K562 (cell line): ENCODE measurements around the gene BAK1. TPM values are rescaled to one million over a fixed set of nuclear protein-coding genes. Genes with fewer than 3 reads are reported as not detected.
A peak's percentile ranks its signal among the peaks of the same experiment; 100 is the strongest.

Experiments used
- AFF4 ChIP-seq: sonication (generic); formaldehyde crosslinking; IDR thresholded peaks from 2 replicates; pipeline ENCODE4 v1.8.0; 2023; ENCODE audit warnings: mild to moderate bottlenecking, missing genetic modification reagents
- BHLHE40 ChIP-seq: IDR thresholded peaks from 2 replicates; pipeline ENCODE4 v1.6.1; 2011; ENCODE audit warnings: low read length, improper control_type of control experiment
- ELF1 ChIP-seq: fragments of 200-800 bp; sonication (Bioruptor generic); IDR thresholded peaks from 2 replicates; pipeline ENCODE4 v1.6.1; 2016; ENCODE audit warnings: missing genetic modification characterization, missing compliant biosample characterization
- ETV1 ChIP-seq: fragments of 450-650 bp; conservative IDR thresholded peaks from 2 replicates; pipeline ENCODE4 v1.6.1; 2016; ENCODE audit warnings: missing genetic modification characterization, control low read depth, low read depth, missing compliant biosample characterization
- FUS ChIP-seq: fragments of 200-400 bp; formaldehyde crosslinking; optimal IDR thresholded peaks from 2 replicates; pipeline ENCODE3; 2017; ENCODE audit warnings: low read depth, low read length
- HCFC1 ChIP-seq: IDR thresholded peaks from 2 replicates; pipeline ENCODE4 v1.6.1; 2012; ENCODE audit warnings: low read depth, low read length, improper control_type of control experiment
- HDAC1 ChIP-seq, 2 experiments: fragments of 450-650 bp; IDR thresholded peaks; 2 replicates each; pipeline ENCODE4 v1.6.1; 2016 to 2017; ENCODE audit warnings: inconsistent platforms in 1 of 2, mild to moderate bottlenecking in 1 of 2, moderate library complexity in 1 of 2
- HNRNPL ChIP-seq: fragments of 200-400 bp; formaldehyde crosslinking; IDR thresholded peaks from 2 replicates; pipeline ENCODE4 v1.6.1; 2017; ENCODE audit warnings: low read depth, mild to moderate bottlenecking, low read length
- KLF16 ChIP-seq: IDR thresholded peaks from 2 replicates; pipeline ENCODE4 v1.6.1; 2016; ENCODE audit warnings: antibody characterized with exemption
- L3MBTL2 ChIP-seq: fragments of 450-650 bp; IDR thresholded peaks from 2 replicates; pipeline ENCODE4 v1.6.1; 2016; ENCODE audit warnings: mild to moderate bottlenecking, moderate library complexity
- MNT ChIP-seq, 2 experiments: fragments of 450-650 bp; conservative IDR thresholded peaks; 2 replicates each; pipeline ENCODE4 v1.6.1; 2017; ENCODE audit warnings: mild to moderate bottlenecking in 2 of 2, moderate library complexity in 2 of 2
- MTA1 ChIP-seq: fragments of 450-650 bp; IDR thresholded peaks from 2 replicates; pipeline ENCODE4 v1.6.1; 2017; ENCODE audit warnings: borderline replicate concordance
- POLR2G ChIP-seq: fragments of 200-400 bp; formaldehyde crosslinking; IDR thresholded peaks from 2 replicates; pipeline ENCODE4 v1.6.1; 2017; ENCODE audit warnings: low read depth, mild to moderate bottlenecking, antibody characterized with exemption, low read length, moderate library complexity
- STAG1 ChIP-seq: sonication (generic); formaldehyde crosslinking; IDR thresholded peaks from 2 replicates; pipeline ENCODE4 v1.5.0; 2020; ENCODE audit warnings: missing genetic modification reagents, borderline replicate concordance
- TAF9B ChIP-seq: fragments of 450-650 bp; IDR thresholded peaks from 2 replicates; pipeline ENCODE4 v1.6.1; 2018; ENCODE audit warnings: mild to moderate bottlenecking; ENCODE audit not compliant: partially characterized antibody
- TARDBP ChIP-seq: fragments of 450-650 bp; IDR thresholded peaks from 2 replicates; pipeline ENCODE4 v1.6.1; 2016
- TFAP4 ChIP-seq: sonication (generic); formaldehyde crosslinking; IDR thresholded peaks from 2 replicates; pipeline ENCODE4 v1.8.0; 2022; ENCODE audit warnings: missing genetic modification reagents, mild to moderate bottlenecking, moderate library complexity, borderline replicate concordance
- YY1 ChIP-seq, 3 experiments: IDR thresholded peaks; 2 replicates each; pipeline ENCODE4 v1.6.1; 2011; ENCODE audit warnings: low read length in 2 of 3, mild to moderate bottlenecking in 2 of 3, moderate library complexity in 2 of 3, borderline replicate concordance in 1 of 3, control low read depth in 1 of 3, low read depth in 1 of 3; ENCODE audit not compliant: insufficient read depth in 3 of 3, insufficient replicate concordance in 2 of 3, control insufficient read depth in 1 of 3, insufficient read length in 1 of 3; ENCODE audit errors: extremely low read depth in 1 of 3
- ZBTB2 ChIP-seq: fragments of 450-650 bp; IDR thresholded peaks from 2 replicates; pipeline ENCODE4 v1.6.1; 2016; ENCODE audit warnings: antibody characterized with exemption
- polyA plus RNA-seq, 8 experiments: library from polyadenylated mRNA; depleted of rRNA in 4 of 8; stranded (reverse) in 5 of 8; unstranded in 3 of 8; fragments of >200 nt; fragmentation: Nextera tagmentation in 2 of 8; fragmentation: Illumina TruSeq in 1 of 8; extraction: Ambion mirVana in 2 of 8; extraction: Trizol in 1 of 8; gene quantifications; 2 replicates each; pipeline versions ENCODE4 v1.2.1 to v1.2.3, GENCODE V29; 2011 to 2014; ENCODE audit warnings: inconsistent platforms in 1 of 8, missing spikeins in 1 of 8
- total RNA-seq, 7 experiments: library from RNA; depleted of rRNA in 6 of 7; stranded (reverse); fragments of >200 nt in 6 of 7; fragmentation: Illumina TruSeq in 2 of 7; extraction: Trizol in 2 of 7; gene quantifications; 2 replicates each; pipeline versions ENCODE4 v1.2.1 to v1.2.3, GENCODE V29; 2011 to 2021; ENCODE audit warnings: low replicate concordance in 1 of 7

Gene BAK1
- total and polyA plus RNA-seq, 9 of the 15 experiments (the other 6 are each of a cell fraction or from before 2014, with no cell fraction given), result 5.4 to 30.7 (median 18.9) TPM

- TF ChIP-seq YY1 (IDR thresholded peaks at IDR 0.05; ENCODE audit: borderline replicate concordance in 1 of 3, control insufficient read depth in 1 of 3, extremely low read depth in 1 of 3, insufficient read depth in 3 of 3, insufficient read length in 1 of 3, insufficient replicate concordance in 2 of 3, low read depth in 1 of 3, low read length in 2 of 3) (peak in 1 of 3 experiments; percentile 31), ELF1 (tag) (no peak), L3MBTL2 (peak; percentile 86), TARDBP (peak; percentile 37; the same call in 1 of the 2 replicates), TFAP4 (peak; percentile 76; the same call in 1 of the 2 replicates), HDAC1 (IDR thresholded peaks at IDR 0.05) (peak in 1 of 2 experiments; percentile 29; a peak in 1 of 4 replicates), TAF9B (no peak), MNT (conservative IDR thresholded peaks at IDR 0.05) (peak in 1 of 2 experiments; percentile 56; a peak in 1 of 4 replicates), HCFC1 (peak; percentile 22; the same call in 1 of the 2 replicates), ETV1 (peak; percentile 68), MTA1 (0 out of 2 replicates have a peak, but pooled peaks have one; percentile 47), BHLHE40 (peak; percentile 51; the same call in 1 of the 2 replicates), KLF16 (0 out of 2 replicates have a peak, but pooled peaks have one; percentile 36), AFF4 (CRISPR knock-in tag) (0 out of 2 replicates have a peak, but pooled peaks have one; percentile 43), FUS (no peak), POLR2G (peak; percentile 44; the same call in 1 of the 2 replicates), ZBTB2 (0 out of 2 replicates have a peak, but pooled peaks have one; percentile 56), HNRNPL (no peak), STAG1 (peak; percentile 78)
These were observed 5.5 kb upstream of the BAK1 start (continued) for GRCh38 chr6:33585403-33586107.
